ENCODE data around the gene TIGD1. TPM values are rescaled to one million over a fixed set of nuclear protein-coding genes. Genes with fewer than 3 reads are reported as not detected.

The TIGD1 gene
- polyA plus RNA-seq (2012; rRNA removed), result 4.6 and 7.0 TPM in 2 replicates
- 5.5 and 6.1 TPM in 2 replicates for polyA plus RNA-seq (2012; cell fraction: cytosol; rRNA removed)
- polyA plus RNA-seq (2012; cell fraction: nucleus; rRNA removed), result 9.0 and 11.7 TPM in 2 replicates

DNA sequence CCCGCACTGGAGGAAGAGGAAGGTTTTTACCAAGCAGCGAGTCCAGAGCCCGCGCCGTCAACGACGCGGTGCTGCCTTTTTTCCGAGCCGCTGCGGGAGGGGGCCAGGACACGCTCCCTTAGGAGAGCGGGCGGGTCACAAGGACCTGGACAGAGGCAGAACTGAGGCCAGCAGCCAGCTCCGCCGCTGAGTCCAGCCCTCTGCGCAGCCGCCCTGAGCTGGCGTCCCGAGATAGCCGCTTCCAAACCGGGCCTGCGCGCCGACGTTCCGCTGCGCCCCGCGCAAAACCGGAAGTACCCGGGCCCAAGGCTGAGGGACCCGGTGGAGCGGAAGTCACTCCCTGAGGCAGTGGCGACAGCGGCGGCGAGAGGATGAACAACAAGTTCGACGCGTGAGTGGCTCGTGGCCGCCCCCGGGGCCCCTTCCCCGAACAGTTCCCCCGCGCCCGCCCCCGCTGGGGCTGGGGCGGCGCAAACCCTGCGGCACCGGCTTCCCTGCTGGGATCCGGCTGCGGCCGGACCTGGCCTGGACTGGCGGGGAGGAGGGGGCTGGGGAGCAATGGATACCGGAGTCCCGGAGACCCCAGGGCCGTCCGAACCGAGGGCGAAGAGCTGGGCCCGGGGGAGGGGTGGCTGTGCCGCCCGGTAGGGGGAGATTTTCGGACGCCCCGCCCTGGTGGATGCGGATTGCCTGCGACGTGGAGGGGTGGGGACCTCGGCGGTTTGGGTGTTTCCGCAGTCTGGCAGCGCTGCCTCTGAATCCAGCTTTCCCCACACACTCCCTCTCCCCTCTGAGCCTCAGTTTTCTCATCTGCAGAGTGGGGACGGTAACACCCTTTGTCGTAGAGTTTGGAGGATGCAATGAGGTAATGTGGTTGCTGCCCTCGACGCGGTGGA lies at the start of gene TIGD1, which contains the start of gene EIF4E2:
TSS of gene TIGD1 (minus strand) at position 204 of the 896 bp plus-strand sequence. CDS start 675 bp downstream, outside the sequence.
TSS of gene EIF4E2 (plus strand) at position 336 of the 896 bp plus-strand sequence. CDS start at position 372, 36 bp downstream.
- peak; percentile 99 for DNase-seq
- H3K9ac ChIP-seq, result peak within 1 kb of the TSS; percentile 98
- H3K27ac ChIP-seq (ENCODE audit: low read depth in 2 of 2, low read length in 1 of 2), result peak within 1 kb of the TSS; percentile 96
- ChIA-PET CTCF (interaction anchor here (1.4 kb wide), 1 partner anchor 28 kb away, joined by 6 read pairs; no protein-coding TSS in a partner anchor), POLR2A (interaction anchor here (0.6 to 1.4 kb wide), 6 partner anchors 9 to 329 kb away, joined by 3 to 5 read pairs (median 3); partner anchors contain the start of gene CHRNG)
- H3K4me1 ChIP-seq (ENCODE audit: control insufficient read depth in 1 of 2, insufficient read depth in 2 of 2, low read depth in 1 of 2, low read length in 1 of 2), result peaks cover 5 to 9% of the 10 kb centered on the region in 2 experiments; a peak in 2 of 4 replicates
- no peaks in the 10 kb centered on the region for H3K9me2 ChIP-seq
- peak within 1 kb of the TSS; percentile 84 to 91 for H3K4me3 ChIP-seq (ENCODE audit: low read depth in 2 of 2, low read length in 1 of 2)
- peak within 1 kb of the TSS; percentile 99 for H3K4me2 ChIP-seq
- H2AFZ ChIP-seq (ENCODE audit: low read depth), result peak within 1 kb of the TSS; percentile 93
- H3F3A ChIP-seq (replicated peaks; ENCODE audit: insufficient read depth), result no peaks in the 10 kb centered on the region
- peaks cover 33% of the 10 kb centered on the region for H4K20me1 ChIP-seq (ENCODE audit: insufficient read depth)
- H3K27me3 ChIP-seq (ENCODE audit: insufficient read depth), result no peaks in the 10 kb centered on the region
- no peaks in the 10 kb centered on the region for H3K9me3 ChIP-seq
- H3K36me3 ChIP-seq (replicated peaks in 1 of 2; ENCODE audit: control insufficient read depth in 1 of 2, insufficient read depth in 2 of 2, low read length in 1 of 2), result peaks cover 27 to 33% of the 10 kb centered on the region in 2 experiments
- peaks cover 80% of the 10 kb centered on the region for H3K79me2 ChIP-seq (ENCODE audit: insufficient read depth)
- 3% methylated on average over 28 of the region's 81 CpGs for WGBS (ENCODE audit: low lambda C conversion rate)
- no peak for TF ChIP-seq SMC3 (IDR thresholded peaks at IDR 0.05; ENCODE audit: low read depth, low read length)
- TF ChIP-seq, protein P1, sequence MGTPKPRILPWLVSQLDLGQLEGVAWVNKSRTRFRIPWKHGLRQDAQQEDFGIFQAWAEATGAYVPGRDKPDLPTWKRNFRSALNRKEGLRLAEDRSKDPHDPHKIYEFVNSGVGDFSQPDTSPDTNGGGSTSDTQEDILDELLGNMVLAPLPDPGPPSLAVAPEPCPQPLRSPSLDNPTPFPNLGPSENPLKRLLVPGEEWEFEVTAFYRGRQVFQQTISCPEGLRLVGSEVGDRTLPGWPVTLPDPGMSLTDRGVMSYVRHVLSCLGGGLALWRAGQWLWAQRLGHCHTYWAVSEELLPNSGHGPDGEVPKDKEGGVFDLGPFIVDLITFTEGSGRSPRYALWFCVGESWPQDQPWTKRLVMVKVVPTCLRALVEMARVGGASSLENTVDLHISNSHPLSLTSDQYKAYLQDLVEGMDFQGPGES (IDR thresholded peaks at IDR 0.05; ENCODE audit: low read depth, low read length), result no peak; the same call in 1 of the 2 replicates
- TF ChIP-seq, protein P2, sequence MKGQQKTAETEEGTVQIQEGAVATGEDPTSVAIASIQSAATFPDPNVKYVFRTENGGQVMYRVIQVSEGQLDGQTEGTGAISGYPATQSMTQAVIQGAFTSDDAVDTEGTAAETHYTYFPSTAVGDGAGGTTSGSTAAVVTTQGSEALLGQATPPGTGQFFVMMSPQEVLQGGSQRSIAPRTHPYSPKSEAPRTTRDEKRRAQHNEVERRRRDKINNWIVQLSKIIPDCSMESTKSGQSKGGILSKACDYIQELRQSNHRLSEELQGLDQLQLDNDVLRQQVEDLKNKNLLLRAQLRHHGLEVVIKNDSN (IDR thresholded peaks at IDR 0.05; ENCODE audit: borderline replicate concordance, low read depth), result 0 out of 2 replicates have a peak, but pooled peaks have one; percentile 5
- TF ChIP-seq, protein P3, sequence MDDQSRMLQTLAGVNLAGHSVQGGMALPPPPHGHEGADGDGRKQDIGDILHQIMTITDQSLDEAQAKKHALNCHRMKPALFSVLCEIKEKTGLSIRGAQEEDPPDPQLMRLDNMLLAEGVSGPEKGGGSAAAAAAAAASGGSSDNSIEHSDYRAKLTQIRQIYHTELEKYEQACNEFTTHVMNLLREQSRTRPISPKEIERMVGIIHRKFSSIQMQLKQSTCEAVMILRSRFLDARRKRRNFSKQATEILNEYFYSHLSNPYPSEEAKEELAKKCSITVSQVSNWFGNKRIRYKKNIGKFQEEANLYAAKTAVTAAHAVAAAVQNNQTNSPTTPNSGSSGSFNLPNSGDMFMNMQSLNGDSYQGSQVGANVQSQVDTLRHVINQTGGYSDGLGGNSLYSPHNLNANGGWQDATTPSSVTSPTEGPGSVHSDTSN (IDR thresholded peaks at IDR 0.05), result no peak; the same call in 1 of the 2 replicates
- TF ChIP-seq GATA2 (CRISPR knock-in tag; IDR thresholded peaks at IDR 0.05), result peak; percentile 37; the same call in 1 of the 2 replicates
- TF ChIP-seq, protein P4, sequence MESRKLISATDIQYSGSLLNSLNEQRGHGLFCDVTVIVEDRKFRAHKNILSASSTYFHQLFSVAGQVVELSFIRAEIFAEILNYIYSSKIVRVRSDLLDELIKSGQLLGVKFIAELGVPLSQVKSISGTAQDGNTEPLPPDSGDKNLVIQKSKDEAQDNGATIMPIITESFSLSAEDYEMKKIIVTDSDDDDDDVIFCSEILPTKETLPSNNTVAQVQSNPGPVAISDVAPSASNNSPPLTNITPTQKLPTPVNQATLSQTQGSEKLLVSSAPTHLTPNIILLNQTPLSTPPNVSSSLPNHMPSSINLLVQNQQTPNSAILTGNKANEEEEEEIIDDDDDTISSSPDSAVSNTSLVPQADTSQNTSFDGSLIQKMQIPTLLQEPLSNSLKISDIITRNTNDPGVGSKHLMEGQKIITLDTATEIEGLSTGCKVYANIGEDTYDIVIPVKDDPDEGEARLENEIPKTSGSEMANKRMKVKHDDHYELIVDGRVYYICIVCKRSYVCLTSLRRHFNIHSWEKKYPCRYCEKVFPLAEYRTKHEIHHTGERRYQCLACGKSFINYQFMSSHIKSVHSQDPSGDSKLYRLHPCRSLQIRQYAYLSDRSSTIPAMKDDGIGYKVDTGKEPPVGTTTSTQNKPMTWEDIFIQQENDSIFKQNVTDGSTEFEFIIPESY (IDR thresholded peaks at IDR 0.05; ENCODE audit: borderline replicate concordance, low read depth), result peak; percentile 40; the same call in 1 of the 2 replicates
- TF ChIP-seq SIN3A (IDR thresholded peaks at IDR 0.05; ENCODE audit: borderline replicate concordance, low read depth, low read length), result peak; percentile 73; the same call in 1 of the 2 replicates
- TF ChIP-seq RFX5 (IDR thresholded peaks at IDR 0.05; ENCODE audit: low read length), result no peak
- no peak; the same call in 1 of the 2 replicates for TF ChIP-seq NFIC (IDR thresholded peaks at IDR 0.05; ENCODE audit: borderline replicate concordance)
- TF ChIP-seq REST (IDR thresholded peaks at IDR 0.05; ENCODE audit: low read depth, low read length), result peak; percentile 79; the same call in 1 of the 2 replicates
- no peak for TF ChIP-seq MEF2A (IDR thresholded peaks at IDR 0.05; ENCODE audit: borderline replicate concordance, low read depth)
- TF ChIP-seq MXI1 (IDR thresholded peaks at IDR 0.05; ENCODE audit: low read depth, low read length), result peak; percentile 4; the same call in 1 of the 2 replicates
- TF ChIP-seq TEAD4 (IDR thresholded peaks at IDR 0.05; ENCODE audit: borderline replicate concordance, insufficient read depth), result peak; percentile 45; the same call in 1 of the 2 replicates
- peak; percentile 39 for TF ChIP-seq CTCF (IDR thresholded peaks at IDR 0.05)
- no peak for TF ChIP-seq FOXM1 (IDR thresholded peaks at IDR 0.05; ENCODE audit: low read depth)
- no peak for TF ChIP-seq JUND (IDR thresholded peaks at IDR 0.05)
- no peak for TF ChIP-seq RXRA (IDR thresholded peaks at IDR 0.05; ENCODE audit: borderline replicate concordance, low read depth)
- no peak for TF ChIP-seq RAD21 (IDR thresholded peaks at IDR 0.05; ENCODE audit: low read length)
- TF ChIP-seq TCF12 (IDR thresholded peaks at IDR 0.05), result peak; percentile 21; the same call in 1 of the 2 replicates
